ENCODE measurements around the gene NCBP3. TPM values are rescaled to one million over a fixed set of nuclear protein-coding genes. Genes with fewer than 3 reads are reported as not detected.

NCBP3 gene
- total and polyA plus RNA-seq, 2 donors (not counting 3 experiments of a cell fraction or from before 2014, with no cell fraction given): 18.2 to 51.1 TPM

GRCh38 chr17:3889325-3890012 is 43.4 kb upstream of the NCBP3 start:
- H3K4me1 ChIP-seq (ENCODE audit: control insufficient read depth, extremely low read depth, insufficient read depth, low read length): peaks cover 70% of the 10 kb centered on the region

More at GRCh38 chr17:3889325-3890012, 43.4 kb upstream of the NCBP3 start:
- no peak for TF ChIP-seq MAX (IDR thresholded peaks at IDR 0.05; ENCODE audit: insufficient read depth, insufficient read length)
- no peak for TF ChIP-seq GATA2 (IDR thresholded peaks at IDR 0.05; ENCODE audit: insufficient read depth, insufficient read length, low read depth, low read length)
- TF ChIP-seq JUN (IDR thresholded peaks at IDR 0.05; ENCODE audit: borderline replicate concordance, insufficient read depth, insufficient read length, low read depth): no peak
- TF ChIP-seq EZH2 (IDR thresholded peaks at IDR 0.05; ENCODE audit: borderline replicate concordance, low read depth, low read length, severe bottlenecking): no peak
- TF ChIP-seq CTCF (IDR thresholded peaks at IDR 0.05; ENCODE audit: extremely low read depth in 1 of 2, insufficient read depth in 1 of 2, low read depth in 1 of 2, low read length in 2 of 2): no peak
- no peak for TF ChIP-seq MYC (IDR thresholded peaks at IDR 0.05; ENCODE audit: low read depth, low read length)
- no peak for TF ChIP-seq FOS (IDR thresholded peaks at IDR 0.05; ENCODE audit: borderline replicate concordance, insufficient read depth, low read length)
- no peak for TF ChIP-seq POLR2AphosphoS5 (IDR thresholded peaks at IDR 0.05; ENCODE audit: insufficient read depth, low read depth, low read length)
- no peak for TF ChIP-seq POLR2A (IDR thresholded peaks at IDR 0.05; ENCODE audit: low read depth, low read length)
- POLR2A ChIA-PET: no interaction called here
- H3K27ac ChIP-seq (ENCODE audit: insufficient read depth, low read depth, low read length): peak overlapping the region; percentile 72
- H3K4me3 ChIP-seq (replicated peaks in 1 of 3; ENCODE audit: insufficient read depth in 1 of 3, low read depth in 1 of 3, low read length in 3 of 3): no peak overlapping the region
- FAIRE-seq (peak; percentile 18), DNase-seq (ENCODE audit: low read depth, low spot score) (no peak)
- H2AFZ ChIP-seq (ENCODE audit: low read depth, low read length): no peak overlapping the region
- H3K9me3 ChIP-seq (replicated peaks; ENCODE audit: control insufficient read depth, insufficient read depth, low read length): no peaks in the 10 kb centered on the region
- intact Hi-C loops (cut with micrococcal nuclease) (no loop called here), dilution Hi-C loops (cut with MboI; ENCODE audit: extremely low pct_ligation_motif_present, low sequenced_read_pairs) (no loop called here)
- no peaks in the 10 kb centered on the region for H3K36me3 ChIP-seq (ENCODE audit: control insufficient read depth in 2 of 2, extremely low read depth in 1 of 2, insufficient read depth in 2 of 2, low read length in 2 of 2)
- CTCF ChIA-PET: interaction anchor here (0.6 to 9.2 kb wide), 7 partner anchors 23 to 152 kb away, joined by 3 to 82 read pairs (median 5); partner anchors contain the start of gene NCBP3
- no peaks in the 10 kb centered on the region for H3K27me3 ChIP-seq (ENCODE audit: control insufficient read depth in 2 of 2, insufficient read depth in 2 of 2, low read length in 2 of 2)
- no peak overlapping the region for H3K4me2 ChIP-seq (ENCODE audit: insufficient read depth, low read length)
- no peaks in the 10 kb centered on the region for H3K9me1 ChIP-seq (replicated peaks; ENCODE audit: control insufficient read depth, extremely low read depth, insufficient read depth, low read length)
- peak overlapping the region; percentile 20 for H3K9ac ChIP-seq (replicated peaks; ENCODE audit: extremely low read depth, insufficient read depth, low read length)
- H4K20me1 ChIP-seq (replicated peaks; ENCODE audit: control insufficient read depth, extremely low read depth, insufficient read depth, low read length): no peaks in the 10 kb centered on the region
- no TSS peak for BruUV-seq (replicated peaks)
- H3K79me2 ChIP-seq (ENCODE audit: control insufficient read depth, insufficient read depth, low read length): peaks cover 21% of the 10 kb centered on the region

Measured in endothelial cell of umbilical vein (primary cell).